Endothelial cell of umbilical vein (primary cell): ENCODE data around the gene TTC21A.

Experiments used
- CTCF ChIP-seq, 2 donors: IDR thresholded peaks; 1 replicate in 1 of 2; 2 replicates in 1 of 2; pipeline ENCODE4 v1.5.1; 2011; ENCODE audit warnings: low read length in 2 of 2, mild to moderate bottlenecking in 2 of 2, moderate library complexity in 2 of 2, control low read depth in 1 of 2, inconsistent platforms in 1 of 2, low read depth in 1 of 2; ENCODE audit not compliant: insufficient read depth in 1 of 2; ENCODE audit errors: extremely low read depth in 1 of 2
- EZH2 ChIP-seq: IDR thresholded peaks from 2 replicates; pipeline ENCODE4 v1.6.1; 2012; ENCODE audit warnings: borderline replicate concordance, low read depth, mild to moderate bottlenecking, moderate library complexity, low read length, inconsistent platforms; ENCODE audit not compliant: severe bottlenecking
- MYC ChIP-seq: IDR thresholded peaks from one replicate; pipeline ENCODE4 v1.6.1; 2011; ENCODE audit warnings: mild to moderate bottlenecking, low read depth, low read length
- POLR2AphosphoS5 ChIP-seq: IDR thresholded peaks from 2 replicates; pipeline ENCODE4 v1.6.1; 2012; ENCODE audit warnings: low read depth, mild to moderate bottlenecking, control low read depth, low read length, moderate library complexity; ENCODE audit not compliant: insufficient read depth

DNA sequence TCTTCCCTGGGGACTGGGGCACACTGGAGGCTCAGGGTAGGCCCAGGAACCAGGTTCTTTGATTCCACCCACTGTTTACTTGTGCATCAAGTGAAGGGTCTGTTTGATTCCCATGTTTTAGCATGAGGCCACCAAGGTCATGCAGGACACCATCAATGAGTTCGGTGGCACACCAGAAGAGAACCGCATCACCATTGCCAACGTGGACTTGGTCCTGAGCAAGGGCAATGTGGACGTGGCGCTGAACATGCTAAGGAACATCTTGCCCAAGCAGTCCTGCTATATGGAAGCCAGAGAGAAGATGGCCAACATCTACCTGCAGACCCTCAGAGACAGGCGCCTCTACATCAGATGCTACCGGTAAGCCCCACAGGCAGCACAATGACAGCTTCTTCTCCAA is 21.5 kb downstream of the TTC21A start:
- no peak for TF ChIP-seq MYC
- TF ChIP-seq CTCF (IDR thresholded peaks at IDR 0.05; ENCODE audit: extremely low read depth in 1 of 2, insufficient read depth in 1 of 2, low read depth in 1 of 2, low read length in 2 of 2) = no peak
- no peak for TF ChIP-seq POLR2AphosphoS5
- no peak for TF ChIP-seq EZH2
